MM.1S (cell line): ENCODE measurements around the gene TP53I3.
"Not testable (repeated sequence)": the region's sequence is repeated elsewhere in the genome, so short reads cannot be mapped to it uniquely, and the experiment has no call there.

ENCODE experiments used
- CTCF ChIP-seq: fragments of 300-600 bp; sonication (generic); IDR thresholded peaks from 2 replicates; pipeline ENCODE4 v1.5.1; 2016; ENCODE audit warnings: antibody characterized with exemption, low read length, mixed read lengths
- EZH2phosphoT487 ChIP-seq: fragments of 300-600 bp; sonication (generic); IDR thresholded peaks from 2 replicates; pipeline ENCODE4 v1.6.1; 2018; ENCODE audit warnings: antibody characterized with exemption, low read length

GRCh38 chr2:24109431-24109830 lies 24.8 kb upstream of the TP53I3 start:
- not testable (repeated sequence) for TF ChIP-seq CTCF, EZH2phosphoT487
